ENCODE results near the gene B3GNT4. TPM values are rescaled to one million over a fixed set of nuclear protein-coding genes. Genes with fewer than 3 reads are reported as not detected.
A peak's percentile ranks its signal among the peaks of the same experiment; 100 is the strongest.
"Not testable (repeated sequence)": the region's sequence is repeated elsewhere in the genome, so short reads cannot be mapped to it uniquely, and the experiment has no call there.

The B3GNT4 gene
- total RNA-seq, 1 experiment from 2014 or later: 1.8 TPM

GRCh38 chr12:122172262-122172939 lies 31.1 kb upstream of the B3GNT4 start:
- Mint-ChIP-seq H3K4me3 (ENCODE audit: unreplicated experiment) (no peak overlapping the region), H3K36me3 (ENCODE audit: insufficient read depth, unreplicated experiment) (no peaks in the 10 kb centered on the region), H3K9me3 (ENCODE audit: unreplicated experiment) (no peaks in the 10 kb centered on the region), H3K27me3 (ENCODE audit: insufficient read depth, unreplicated experiment) (no peaks in the 10 kb centered on the region), H3K27ac (ENCODE audit: low read depth, unreplicated experiment) (no peak overlapping the region), H3K4me1 (ENCODE audit: insufficient read depth, unreplicated experiment) (peaks cover 13% of the 10 kb centered on the region)
- BruUV-seq (replicated peaks): no TSS peak
- intact Hi-C loops (cut with micrococcal nuclease): no loop called here
- ChIA-PET POLR2A (no interaction called here), CTCF (no interaction called here)
- TF ChIP-seq, protein P1, sequence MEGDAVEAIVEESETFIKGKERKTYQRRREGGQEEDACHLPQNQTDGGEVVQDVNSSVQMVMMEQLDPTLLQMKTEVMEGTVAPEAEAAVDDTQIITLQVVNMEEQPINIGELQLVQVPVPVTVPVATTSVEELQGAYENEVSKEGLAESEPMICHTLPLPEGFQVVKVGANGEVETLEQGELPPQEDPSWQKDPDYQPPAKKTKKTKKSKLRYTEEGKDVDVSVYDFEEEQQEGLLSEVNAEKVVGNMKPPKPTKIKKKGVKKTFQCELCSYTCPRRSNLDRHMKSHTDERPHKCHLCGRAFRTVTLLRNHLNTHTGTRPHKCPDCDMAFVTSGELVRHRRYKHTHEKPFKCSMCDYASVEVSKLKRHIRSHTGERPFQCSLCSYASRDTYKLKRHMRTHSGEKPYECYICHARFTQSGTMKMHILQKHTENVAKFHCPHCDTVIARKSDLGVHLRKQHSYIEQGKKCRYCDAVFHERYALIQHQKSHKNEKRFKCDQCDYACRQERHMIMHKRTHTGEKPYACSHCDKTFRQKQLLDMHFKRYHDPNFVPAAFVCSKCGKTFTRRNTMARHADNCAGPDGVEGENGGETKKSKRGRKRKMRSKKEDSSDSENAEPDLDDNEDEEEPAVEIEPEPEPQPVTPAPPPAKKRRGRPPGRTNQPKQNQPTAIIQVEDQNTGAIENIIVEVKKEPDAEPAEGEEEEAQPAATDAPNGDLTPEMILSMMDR (IDR thresholded peaks at IDR 0.05; ENCODE audit: unreplicated experiment): no peak
- no peak for DNase-seq (ENCODE audit: unreplicated experiment)

DNA sequence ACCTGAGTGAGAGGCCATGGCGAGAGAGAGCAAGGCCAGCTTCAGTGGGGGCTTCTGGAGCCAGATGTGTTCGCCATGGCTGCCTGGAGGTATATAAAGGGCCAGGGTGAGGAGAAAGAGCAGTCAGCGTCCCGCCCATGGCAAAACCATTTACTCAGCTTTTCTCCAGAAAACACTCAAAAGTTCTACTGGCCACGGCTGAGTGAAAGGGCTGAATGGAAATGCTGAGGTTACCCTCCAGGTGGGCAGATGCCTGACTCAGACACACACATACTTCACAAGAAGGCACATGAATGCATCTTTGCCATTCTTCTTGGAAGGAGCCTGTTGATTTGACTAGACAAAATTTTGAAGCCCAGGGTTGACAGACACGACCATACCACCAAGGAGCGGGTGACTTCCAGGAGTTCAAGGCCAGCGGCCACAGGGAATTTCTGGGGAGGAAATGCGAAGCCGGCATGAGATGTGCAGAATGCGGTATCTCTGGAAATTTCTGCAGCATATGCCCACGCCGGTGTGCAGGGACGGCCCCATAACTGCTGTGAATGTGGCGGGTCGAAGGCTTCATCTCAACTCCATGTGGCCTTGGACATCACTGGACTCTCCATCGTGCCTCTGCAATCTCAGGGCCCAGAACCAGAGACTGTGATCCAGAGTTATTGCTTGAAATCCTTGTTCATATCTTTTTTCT lies 29.2 kb upstream of the B3GNT4 start, which contains the start of gene IL31:
TSS of gene IL31 (minus strand) at position 67 of the 691 bp plus-strand sequence. CDS start at position 18, 49 bp downstream.
- DNase-seq (ENCODE audit: unreplicated experiment): no peak
- Mint-ChIP-seq H3K4me1 (ENCODE audit: insufficient read depth, unreplicated experiment) (peaks cover 13% of the 10 kb centered on the region), H3K27me3 (ENCODE audit: insufficient read depth, unreplicated experiment) (no peaks in the 10 kb centered on the region), H3K36me3 (ENCODE audit: insufficient read depth, unreplicated experiment) (no peaks in the 10 kb centered on the region), H3K4me3 (ENCODE audit: unreplicated experiment) (no peak within 1 kb of the TSS), H3K27ac (ENCODE audit: low read depth, unreplicated experiment) (no peak within 1 kb of the TSS), H3K9me3 (ENCODE audit: unreplicated experiment) (no peaks in the 10 kb centered on the region)
- TF ChIP-seq, protein P1 (IDR thresholded peaks at IDR 0.05; ENCODE audit: unreplicated experiment): no peak
- POLR2A ChIA-PET: no interaction called here
- intact Hi-C loops (cut with micrococcal nuclease): no loop called here
- no TSS peak for BruUV-seq (replicated peaks)
- CTCF ChIA-PET: interaction anchor here (0.9 kb wide), 1 partner anchor 44 kb away, joined by 3 read pairs; no protein-coding TSS in a partner anchor

DNA sequence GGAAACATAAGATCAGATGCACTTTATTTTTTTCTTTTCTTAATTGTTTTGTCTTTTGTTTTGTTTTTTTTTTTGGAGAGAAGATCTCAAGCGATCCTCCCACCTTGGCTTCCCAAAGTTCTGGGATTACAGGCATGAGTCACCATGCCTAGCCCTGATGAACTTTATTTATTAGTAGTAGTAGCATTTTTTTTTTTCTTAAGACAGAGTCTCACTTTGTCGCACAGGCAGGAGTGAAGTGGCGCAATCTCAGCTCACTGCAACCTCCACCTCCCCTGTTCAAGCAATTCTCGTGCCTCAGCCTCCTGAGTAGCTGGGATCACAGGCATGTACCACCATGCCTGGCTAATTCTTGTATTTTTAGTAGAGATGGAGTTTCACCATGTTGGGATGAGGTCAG lies 27.0 kb upstream of the B3GNT4 start:
- intact Hi-C loops (cut with micrococcal nuclease); H3K27ac Mint-ChIP-seq (ENCODE audit: low read depth, unreplicated experiment); H3K36me3 Mint-ChIP-seq (ENCODE audit: insufficient read depth, unreplicated experiment); BruUV-seq (replicated peaks); POLR2A ChIA-PET; H3K4me3 Mint-ChIP-seq (ENCODE audit: unreplicated experiment); H3K9me3 Mint-ChIP-seq (ENCODE audit: unreplicated experiment); H3K27me3 Mint-ChIP-seq (ENCODE audit: insufficient read depth, unreplicated experiment): not testable (repeated sequence)
- CTCF ChIA-PET: interaction anchor here (0.6 to 0.8 kb wide), 2 partner anchors 14 to 1223 kb away, joined by 3 to 5 read pairs; no protein-coding TSS in a partner anchor
- peaks cover 24% of the 10 kb centered on the region for H3K4me1 Mint-ChIP-seq (ENCODE audit: insufficient read depth, unreplicated experiment)
- peak; percentile 11 for DNase-seq (ENCODE audit: unreplicated experiment)

DNA sequence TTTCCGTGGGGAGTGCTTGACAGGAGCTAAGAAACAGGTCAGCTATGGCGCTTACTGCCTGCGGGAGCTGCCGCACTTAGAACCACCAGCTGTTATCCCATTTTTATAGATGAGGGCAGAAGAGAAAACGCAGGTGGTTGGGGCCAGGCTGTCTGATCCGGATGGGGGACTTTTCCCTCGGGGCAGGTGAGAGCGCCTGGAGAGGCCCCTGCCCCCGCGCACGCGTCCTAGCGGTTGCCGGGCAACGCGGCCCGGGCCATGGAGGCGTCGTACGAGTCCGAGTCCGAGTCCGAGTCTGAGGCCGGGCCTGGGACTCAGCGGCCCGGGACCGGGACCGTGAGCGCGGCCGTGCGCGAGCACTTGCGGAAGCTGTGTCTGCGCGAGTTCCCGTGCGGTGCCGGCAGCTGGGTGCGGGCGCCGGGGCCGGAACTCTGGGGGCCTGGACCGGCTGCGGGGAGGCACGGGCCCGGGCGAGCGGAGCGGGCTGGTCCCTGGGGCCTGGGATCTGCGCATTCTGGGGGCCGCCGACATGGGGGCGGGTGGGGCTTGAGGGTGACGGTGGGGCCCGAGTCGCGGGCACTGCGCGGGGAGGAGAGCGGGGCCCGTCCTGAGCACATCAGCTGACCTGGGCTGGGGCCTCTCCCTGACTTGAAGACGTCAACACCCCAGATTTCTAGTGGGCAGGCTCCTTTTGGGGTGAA lies 20.5 kb upstream of the B3GNT4 start, which contains the start of gene LRRC43:
TSS of gene LRRC43 (plus strand) at position 237 of the 701 bp plus-strand sequence. CDS start at position 259, 22 bp downstream.
- TF ChIP-seq, protein P1 (IDR thresholded peaks at IDR 0.05; ENCODE audit: unreplicated experiment): no peak
- Mint-ChIP-seq H3K4me1 (ENCODE audit: insufficient read depth, unreplicated experiment) (peaks cover 12% of the 10 kb centered on the region), H3K27ac (ENCODE audit: low read depth, unreplicated experiment) (no peak within 1 kb of the TSS), H3K9me3 (ENCODE audit: unreplicated experiment) (no peaks in the 10 kb centered on the region), H3K27me3 (ENCODE audit: insufficient read depth, unreplicated experiment) (no peaks in the 10 kb centered on the region), H3K36me3 (ENCODE audit: insufficient read depth, unreplicated experiment) (no peaks in the 10 kb centered on the region), H3K4me3 (ENCODE audit: unreplicated experiment) (no peak within 1 kb of the TSS)
- intact Hi-C loops (cut with micrococcal nuclease): no loop called here
- no peak for DNase-seq (ENCODE audit: unreplicated experiment)
- POLR2A ChIA-PET: no interaction called here
- BruUV-seq (replicated peaks): no TSS peak
- CTCF ChIA-PET: interaction anchor here (1.2 kb wide), 1 partner anchor 8 kb away, joined by 3 read pairs; no protein-coding TSS in a partner anchor

All from MCF 10A (cell line).